ENCODE results near the gene MEF2A. TPM values are rescaled to one million over a fixed set of nuclear protein-coding genes. Genes with fewer than 3 reads are reported as not detected.

Gene MEF2A
- total RNA-seq, 1 experiment from 2014 or later = 19.6 TPM

- no peak overlapping the region for H3K4me3 ChIP-seq (ENCODE audit: low read depth, low read length)
- BruUV-seq (replicated peaks) = no TSS peak
- H3K36me3 Mint-ChIP-seq (ENCODE audit: insufficient read depth, unreplicated experiment) = no peaks in the 10 kb centered on the region
- H3K27me3 Mint-ChIP-seq (ENCODE audit: insufficient read depth, unreplicated experiment) = peaks cover 3% of the 10 kb centered on the region
- H3K4me1 Mint-ChIP-seq (ENCODE audit: low read depth, unreplicated experiment) = no peaks in the 10 kb centered on the region
- ChIA-PET POLR2A (no interaction called here), CTCF (no interaction called here)
- H3K4me1 ChIP-seq = no peaks in the 10 kb centered on the region
- TF ChIP-seq, protein P1, sequence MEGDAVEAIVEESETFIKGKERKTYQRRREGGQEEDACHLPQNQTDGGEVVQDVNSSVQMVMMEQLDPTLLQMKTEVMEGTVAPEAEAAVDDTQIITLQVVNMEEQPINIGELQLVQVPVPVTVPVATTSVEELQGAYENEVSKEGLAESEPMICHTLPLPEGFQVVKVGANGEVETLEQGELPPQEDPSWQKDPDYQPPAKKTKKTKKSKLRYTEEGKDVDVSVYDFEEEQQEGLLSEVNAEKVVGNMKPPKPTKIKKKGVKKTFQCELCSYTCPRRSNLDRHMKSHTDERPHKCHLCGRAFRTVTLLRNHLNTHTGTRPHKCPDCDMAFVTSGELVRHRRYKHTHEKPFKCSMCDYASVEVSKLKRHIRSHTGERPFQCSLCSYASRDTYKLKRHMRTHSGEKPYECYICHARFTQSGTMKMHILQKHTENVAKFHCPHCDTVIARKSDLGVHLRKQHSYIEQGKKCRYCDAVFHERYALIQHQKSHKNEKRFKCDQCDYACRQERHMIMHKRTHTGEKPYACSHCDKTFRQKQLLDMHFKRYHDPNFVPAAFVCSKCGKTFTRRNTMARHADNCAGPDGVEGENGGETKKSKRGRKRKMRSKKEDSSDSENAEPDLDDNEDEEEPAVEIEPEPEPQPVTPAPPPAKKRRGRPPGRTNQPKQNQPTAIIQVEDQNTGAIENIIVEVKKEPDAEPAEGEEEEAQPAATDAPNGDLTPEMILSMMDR (IDR thresholded peaks at IDR 0.05; ENCODE audit: insufficient read depth in 1 of 2, low read depth in 1 of 2, low read length in 1 of 2, severe bottlenecking in 1 of 2, unreplicated experiment in 1 of 2) = no peak
- no peaks in the 10 kb centered on the region for H3K27me3 ChIP-seq (replicated peaks; ENCODE audit: control insufficient read depth, insufficient read depth, low read length)
- no peaks in the 10 kb centered on the region for H3K36me3 ChIP-seq (ENCODE audit: control insufficient read depth, insufficient read depth, low read length)
- intact Hi-C loops (cut with micrococcal nuclease; ENCODE audit: unreplicated experiment) = no loop called here
- no peaks in the 10 kb centered on the region for H3K9me3 Mint-ChIP-seq (ENCODE audit: unreplicated experiment)
- no peak overlapping the region for H3K27ac Mint-ChIP-seq (ENCODE audit: unreplicated experiment)
- no peak overlapping the region for H3K4me3 Mint-ChIP-seq (ENCODE audit: unreplicated experiment)
- H3K9me3 ChIP-seq = no peaks in the 10 kb centered on the region
- no peak for DNase-seq
Measured at GRCh38 chr15:99547517-99547916, 18.3 kb upstream of the MEF2A start.

GRCh38 chr15:99550077-99550476, 15.7 kb upstream of the MEF2A start:
- CTCF ChIA-PET = no interaction called here
- no TSS peak for BruUV-seq (replicated peaks)
- no peak overlapping the region for H3K4me3 ChIP-seq (ENCODE audit: low read depth, low read length)
- Mint-ChIP-seq H3K36me3 (ENCODE audit: insufficient read depth, unreplicated experiment) (no peaks in the 10 kb centered on the region), H3K9me3 (ENCODE audit: unreplicated experiment) (no peaks in the 10 kb centered on the region), H3K4me1 (ENCODE audit: low read depth, unreplicated experiment) (no peaks in the 10 kb centered on the region), H3K27ac (ENCODE audit: unreplicated experiment) (no peak overlapping the region), H3K4me3 (ENCODE audit: unreplicated experiment) (no peak overlapping the region), H3K27me3 (ENCODE audit: insufficient read depth, unreplicated experiment) (peaks cover 4% of the 10 kb centered on the region)
- no peaks in the 10 kb centered on the region for H3K36me3 ChIP-seq (ENCODE audit: control insufficient read depth, insufficient read depth, low read length)
- intact Hi-C loops (cut with micrococcal nuclease; ENCODE audit: unreplicated experiment) = no loop called here
- no peak for DNase-seq
- no peaks in the 10 kb centered on the region for H3K27me3 ChIP-seq (replicated peaks; ENCODE audit: control insufficient read depth, insufficient read depth, low read length)
- POLR2A ChIA-PET = no interaction called here
- H3K4me1 ChIP-seq = no peaks in the 10 kb centered on the region
- TF ChIP-seq, protein P1 (IDR thresholded peaks at IDR 0.05; ENCODE audit: insufficient read depth in 1 of 2, low read depth in 1 of 2, low read length in 1 of 2, severe bottlenecking in 1 of 2, unreplicated experiment in 1 of 2) = no peak
- H3K9me3 ChIP-seq = no peaks in the 10 kb centered on the region

- no peak for DNase-seq
- H3K4me1 Mint-ChIP-seq (ENCODE audit: low read depth, unreplicated experiment) = no peaks in the 10 kb centered on the region
- Histone ChIP-seq H3K9me3 (no peaks in the 10 kb centered on the region), H3K4me1 (no peaks in the 10 kb centered on the region), H3K27me3 (replicated peaks; ENCODE audit: control insufficient read depth, insufficient read depth, low read length) (no peaks in the 10 kb centered on the region), H3K4me3 (ENCODE audit: low read depth, low read length) (no peak overlapping the region), H3K36me3 (ENCODE audit: control insufficient read depth, insufficient read depth, low read length) (no peaks in the 10 kb centered on the region)
- BruUV-seq (replicated peaks) = no TSS peak
- ChIA-PET POLR2A (no interaction called here), CTCF (no interaction called here)
- no peaks in the 10 kb centered on the region for H3K36me3 Mint-ChIP-seq (ENCODE audit: insufficient read depth, unreplicated experiment)
- intact Hi-C loops (cut with micrococcal nuclease; ENCODE audit: unreplicated experiment) = no loop called here
- no peak overlapping the region for H3K27ac Mint-ChIP-seq (ENCODE audit: unreplicated experiment)
- H3K4me3 Mint-ChIP-seq (ENCODE audit: unreplicated experiment) = no peak overlapping the region
- peaks cover 4% of the 10 kb centered on the region for H3K27me3 Mint-ChIP-seq (ENCODE audit: insufficient read depth, unreplicated experiment)
- H3K9me3 Mint-ChIP-seq (ENCODE audit: unreplicated experiment) = no peaks in the 10 kb centered on the region
- TF ChIP-seq, protein P1 (IDR thresholded peaks at IDR 0.05; ENCODE audit: insufficient read depth in 1 of 2, low read depth in 1 of 2, low read length in 1 of 2, severe bottlenecking in 1 of 2, unreplicated experiment in 1 of 2) = no peak
Measured at GRCh38 chr15:99552111-99552510, 13.7 kb upstream of the MEF2A start.

Data from Caco-2 (cell line).